ENCODE measurements around the gene CDHR3. TPM values are rescaled to one million over a fixed set of nuclear protein-coding genes. Genes with fewer than 3 reads are reported as not detected.

CDHR3 gene
- total RNA-seq, 6 experiments from 2014 or later = 1.9 to 2.7 (median 2.3) TPM

DNA sequence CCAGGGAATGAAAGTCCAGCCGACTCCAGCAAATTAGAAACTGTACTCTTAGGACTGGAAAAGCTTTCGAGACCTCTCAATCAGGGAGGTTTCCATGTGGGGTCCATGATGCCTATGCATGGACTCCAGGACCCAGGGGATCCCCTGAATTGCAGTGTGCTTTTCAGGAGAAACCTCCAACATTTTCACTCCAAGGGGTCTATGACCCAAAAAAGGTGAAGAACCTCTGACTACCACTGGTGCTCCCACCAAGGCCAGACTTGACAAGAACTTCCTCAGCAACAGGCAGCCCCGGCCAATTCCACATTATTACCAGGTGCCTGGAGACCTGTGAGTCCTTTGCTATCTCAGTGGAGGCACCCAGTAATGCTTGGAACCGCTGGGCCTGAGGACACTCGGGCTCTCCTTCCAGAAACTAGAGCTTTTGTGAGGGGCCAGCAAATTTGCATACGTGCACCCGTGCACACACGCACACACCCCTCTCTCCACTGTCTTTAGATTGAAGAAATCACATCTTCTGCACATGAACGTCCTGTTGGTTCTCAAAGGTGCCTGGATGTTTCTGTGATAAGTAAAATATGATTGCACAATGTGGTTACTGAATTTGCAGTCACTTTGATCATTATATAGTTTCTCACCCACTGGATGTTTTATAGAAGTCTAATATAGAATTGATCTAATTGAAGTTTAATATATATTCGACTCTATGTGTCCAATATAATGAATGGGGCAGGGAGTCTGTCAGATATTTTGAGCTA is 94.3 kb downstream of the CDHR3 start:
- TF ChIP-seq, protein P1, sequence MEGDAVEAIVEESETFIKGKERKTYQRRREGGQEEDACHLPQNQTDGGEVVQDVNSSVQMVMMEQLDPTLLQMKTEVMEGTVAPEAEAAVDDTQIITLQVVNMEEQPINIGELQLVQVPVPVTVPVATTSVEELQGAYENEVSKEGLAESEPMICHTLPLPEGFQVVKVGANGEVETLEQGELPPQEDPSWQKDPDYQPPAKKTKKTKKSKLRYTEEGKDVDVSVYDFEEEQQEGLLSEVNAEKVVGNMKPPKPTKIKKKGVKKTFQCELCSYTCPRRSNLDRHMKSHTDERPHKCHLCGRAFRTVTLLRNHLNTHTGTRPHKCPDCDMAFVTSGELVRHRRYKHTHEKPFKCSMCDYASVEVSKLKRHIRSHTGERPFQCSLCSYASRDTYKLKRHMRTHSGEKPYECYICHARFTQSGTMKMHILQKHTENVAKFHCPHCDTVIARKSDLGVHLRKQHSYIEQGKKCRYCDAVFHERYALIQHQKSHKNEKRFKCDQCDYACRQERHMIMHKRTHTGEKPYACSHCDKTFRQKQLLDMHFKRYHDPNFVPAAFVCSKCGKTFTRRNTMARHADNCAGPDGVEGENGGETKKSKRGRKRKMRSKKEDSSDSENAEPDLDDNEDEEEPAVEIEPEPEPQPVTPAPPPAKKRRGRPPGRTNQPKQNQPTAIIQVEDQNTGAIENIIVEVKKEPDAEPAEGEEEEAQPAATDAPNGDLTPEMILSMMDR (IDR thresholded peaks at IDR 0.05) = peak; percentile 44; the same call in 1 of the 2 replicates
- Mint-ChIP-seq H3K9me3 (no peaks in the 10 kb centered on the region; the same call in 1 of the 2 replicates), H3K27ac (no peak overlapping the region), H3K4me1 (ENCODE audit: low read depth) (peaks cover 4% of the 10 kb centered on the region; the same call in 1 of the 2 replicates), H3K27me3 (ENCODE audit: insufficient read depth) (peaks cover 20% of the 10 kb centered on the region), H3K4me3 (no peak overlapping the region), H3K36me3 (ENCODE audit: low read depth) (no peaks in the 10 kb centered on the region)
- DNase-seq = no peak

DNA sequence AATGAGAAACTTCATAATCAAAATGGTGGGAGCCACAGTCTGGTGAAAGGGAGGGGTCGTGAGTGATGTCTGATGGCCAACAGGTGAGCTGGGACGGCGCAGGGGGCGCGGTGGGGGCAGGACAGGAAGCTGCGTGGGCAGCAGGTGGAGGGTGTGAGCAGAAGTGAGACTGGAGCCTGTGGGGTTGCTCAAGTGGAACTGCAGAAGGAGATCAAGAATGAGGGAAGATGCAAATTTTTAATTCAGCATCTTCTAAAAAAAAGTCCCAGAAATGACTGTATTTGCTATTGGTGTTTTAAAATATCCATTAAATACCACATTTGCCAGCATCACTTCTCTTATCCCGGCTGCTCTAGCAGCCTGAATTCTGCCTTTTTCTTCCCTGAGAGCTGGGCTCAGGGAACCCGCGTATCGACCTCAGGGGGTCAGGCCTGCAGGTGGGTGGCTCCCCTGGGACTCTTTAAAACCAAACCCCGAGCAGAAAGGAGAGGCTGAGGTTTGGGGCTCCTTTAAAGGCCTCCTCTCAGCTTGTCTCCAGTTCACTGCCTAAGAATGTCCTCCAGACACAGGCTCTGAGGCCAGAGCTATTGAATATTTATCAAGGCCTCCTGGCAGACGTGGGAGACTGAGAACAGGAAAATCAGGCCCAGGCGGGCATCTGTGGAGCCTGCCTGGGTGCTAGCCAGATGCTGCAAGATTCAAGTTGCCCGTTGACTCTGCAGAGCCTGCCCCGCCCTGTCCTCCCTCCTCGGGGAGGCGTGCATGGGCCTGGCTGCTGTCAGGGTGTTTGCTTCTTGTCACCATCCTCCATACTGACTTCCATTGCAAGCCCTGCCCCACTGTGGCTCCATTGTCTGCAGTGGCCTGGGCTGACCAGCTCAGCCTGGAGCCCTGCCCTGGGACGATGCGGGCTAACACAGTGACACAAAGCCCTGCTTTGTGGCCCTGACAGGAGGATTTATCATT is 95.2 kb downstream of the CDHR3 start:
- Mint-ChIP-seq H3K27me3 (ENCODE audit: insufficient read depth) (peaks cover 20% of the 10 kb centered on the region), H3K36me3 (ENCODE audit: low read depth) (no peaks in the 10 kb centered on the region), H3K4me1 (ENCODE audit: low read depth) (peaks cover 6% of the 10 kb centered on the region; the same call in 1 of the 2 replicates), H3K9me3 (no peaks in the 10 kb centered on the region; the same call in 1 of the 2 replicates), H3K4me3 (no peak overlapping the region), H3K27ac (no peak overlapping the region)
- TF ChIP-seq, protein P1 (IDR thresholded peaks at IDR 0.05) = no peak
- no peak for DNase-seq

DNA sequence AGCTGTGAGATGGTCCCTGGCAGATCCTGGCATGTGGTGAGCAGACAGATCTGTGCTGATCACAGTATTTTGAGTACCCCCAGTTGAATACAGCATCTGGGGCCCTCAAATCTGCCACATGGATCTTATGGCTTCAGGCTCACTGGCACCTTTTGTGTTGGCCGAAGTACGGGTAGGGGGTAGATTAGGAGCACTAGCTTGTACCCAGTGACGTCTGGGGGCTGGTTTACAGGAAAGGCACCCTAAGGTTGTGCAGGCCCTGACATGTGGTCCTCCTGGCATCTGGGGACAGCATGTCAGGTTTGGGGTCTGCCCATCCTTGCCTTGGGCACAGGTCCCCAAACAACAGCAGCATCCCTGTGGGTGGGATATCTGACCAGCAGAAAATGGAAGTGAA is 95.9 kb downstream of the CDHR3 start:
- Mint-ChIP-seq H3K36me3 (ENCODE audit: low read depth) (no peaks in the 10 kb centered on the region), H3K27me3 (ENCODE audit: insufficient read depth) (peaks cover 15% of the 10 kb centered on the region), H3K27ac (no peak overlapping the region), H3K4me3 (no peak overlapping the region), H3K4me1 (ENCODE audit: low read depth) (peaks cover 6% of the 10 kb centered on the region; the same call in 1 of the 2 replicates), H3K9me3 (no peaks in the 10 kb centered on the region; the same call in 1 of the 2 replicates)
- no peak for DNase-seq
- TF ChIP-seq, protein P1 (IDR thresholded peaks at IDR 0.05) = no peak

DNA sequence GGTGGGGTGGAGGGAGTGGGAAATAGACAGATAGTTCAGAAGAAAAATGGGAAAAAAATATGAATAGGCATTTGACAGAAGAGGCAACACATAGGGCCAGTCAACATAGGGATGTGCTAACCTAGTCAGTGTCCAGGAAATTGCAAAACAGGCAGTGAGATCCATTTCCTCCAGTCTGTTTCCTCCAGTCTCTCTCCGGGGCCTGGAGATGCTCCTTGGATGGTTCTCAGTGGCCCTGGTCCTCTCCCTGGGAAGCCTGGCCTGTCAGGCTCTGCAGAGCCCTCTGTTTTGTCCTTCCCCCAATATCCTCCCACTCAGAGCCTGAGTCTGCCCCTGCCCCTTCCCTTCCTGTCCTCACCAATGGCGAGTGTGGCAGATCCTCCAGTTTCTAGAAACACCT is 96.5 kb downstream of the CDHR3 start:
- no peak for DNase-seq
- no peaks in the 10 kb centered on the region for H3K36me3 Mint-ChIP-seq (ENCODE audit: low read depth)
- peaks cover 10% of the 10 kb centered on the region for H3K27me3 Mint-ChIP-seq (ENCODE audit: insufficient read depth)
- H3K4me3 Mint-ChIP-seq = no peak overlapping the region
- no peaks in the 10 kb centered on the region; the same call in 1 of the 2 replicates for H3K9me3 Mint-ChIP-seq
- no peak overlapping the region for H3K27ac Mint-ChIP-seq
- H3K4me1 Mint-ChIP-seq (ENCODE audit: low read depth) = peaks cover 7% of the 10 kb centered on the region
- TF ChIP-seq, protein P1 (IDR thresholded peaks at IDR 0.05) = no peak

DNA sequence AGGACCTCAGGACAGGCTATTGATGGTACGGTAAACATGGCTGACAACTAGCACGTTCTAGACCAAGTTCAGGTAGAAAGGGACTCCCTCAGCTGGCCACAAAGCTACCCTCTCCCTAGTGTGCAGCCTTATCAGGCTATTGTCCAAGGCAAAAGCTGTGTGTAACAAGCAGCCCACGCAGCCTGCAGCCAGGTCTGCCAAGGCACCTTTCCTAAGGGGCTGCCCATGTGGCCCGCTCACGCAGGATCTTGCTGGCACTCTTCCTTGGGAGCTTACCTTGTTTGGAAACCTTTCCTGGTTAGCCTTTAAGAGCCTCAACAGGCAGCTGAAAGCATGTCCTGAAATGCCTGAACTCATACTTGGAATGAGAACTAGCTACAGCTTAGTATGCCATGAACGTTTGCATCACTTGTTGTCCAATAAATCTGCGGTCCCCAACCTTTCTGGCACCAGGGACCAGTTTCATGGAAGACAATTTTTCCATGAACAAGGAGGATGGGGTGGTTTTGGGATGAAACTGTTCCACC is 97.4 kb downstream of the CDHR3 start:
- Mint-ChIP-seq H3K4me3 (no peak overlapping the region), H3K4me1 (ENCODE audit: low read depth) (peaks cover 16% of the 10 kb centered on the region), H3K27ac (no peak overlapping the region), H3K9me3 (no peaks in the 10 kb centered on the region; the same call in 1 of the 2 replicates), H3K36me3 (ENCODE audit: low read depth) (no peaks in the 10 kb centered on the region), H3K27me3 (ENCODE audit: insufficient read depth) (peaks cover 4% of the 10 kb centered on the region)
- TF ChIP-seq, protein P1 (IDR thresholded peaks at IDR 0.05) = no peak
- no peak for DNase-seq
